Endothelial cell of umbilical vein (primary cell): ENCODE results near the gene PNPLA6.

Source experiments
- EZH2 ChIP-seq: IDR thresholded peaks from 2 replicates; pipeline ENCODE4 v1.6.1; 2012; ENCODE audit warnings: borderline replicate concordance, low read depth, mild to moderate bottlenecking, moderate library complexity, low read length, inconsistent platforms; ENCODE audit not compliant: severe bottlenecking
- JUN ChIP-seq: IDR thresholded peaks from 2 replicates; pipeline ENCODE4 v1.6.1; 2011; ENCODE audit warnings: borderline replicate concordance, low read depth; ENCODE audit not compliant: insufficient read length, insufficient read depth
- MYC ChIP-seq: IDR thresholded peaks from one replicate; pipeline ENCODE4 v1.6.1; 2011; ENCODE audit warnings: mild to moderate bottlenecking, low read depth, low read length
- POLR2A ChIP-seq: IDR thresholded peaks from 2 replicates; pipeline ENCODE4 v1.6.1; 2012; ENCODE audit warnings: low read depth, mild to moderate bottlenecking, control low read depth, low read length
- POLR2AphosphoS5 ChIP-seq: IDR thresholded peaks from 2 replicates; pipeline ENCODE4 v1.6.1; 2012; ENCODE audit warnings: low read depth, mild to moderate bottlenecking, control low read depth, low read length, moderate library complexity; ENCODE audit not compliant: insufficient read depth
- TF ChIP-seq, protein P1 (sequence below), 2 donors: IDR thresholded peaks; 1 replicate in 1 of 2; 2 replicates in 1 of 2; pipeline ENCODE4 v1.5.1; 2011; ENCODE audit warnings: low read length in 2 of 2, mild to moderate bottlenecking in 2 of 2, moderate library complexity in 2 of 2, control low read depth in 1 of 2, inconsistent platforms in 1 of 2, low read depth in 1 of 2; ENCODE audit not compliant: insufficient read depth in 1 of 2; ENCODE audit errors: extremely low read depth in 1 of 2
- TF ChIP-seq, protein P2 (sequence below): IDR thresholded peaks from 2 replicates; pipeline ENCODE4 v1.6.1; 2011; ENCODE audit not compliant: insufficient read depth, insufficient read length

GRCh38 chr19:7595466-7596133 is 60.1 kb downstream of the PNPLA6 start, which contains the start of gene CAMSAP3:
- TF ChIP-seq, protein P1, sequence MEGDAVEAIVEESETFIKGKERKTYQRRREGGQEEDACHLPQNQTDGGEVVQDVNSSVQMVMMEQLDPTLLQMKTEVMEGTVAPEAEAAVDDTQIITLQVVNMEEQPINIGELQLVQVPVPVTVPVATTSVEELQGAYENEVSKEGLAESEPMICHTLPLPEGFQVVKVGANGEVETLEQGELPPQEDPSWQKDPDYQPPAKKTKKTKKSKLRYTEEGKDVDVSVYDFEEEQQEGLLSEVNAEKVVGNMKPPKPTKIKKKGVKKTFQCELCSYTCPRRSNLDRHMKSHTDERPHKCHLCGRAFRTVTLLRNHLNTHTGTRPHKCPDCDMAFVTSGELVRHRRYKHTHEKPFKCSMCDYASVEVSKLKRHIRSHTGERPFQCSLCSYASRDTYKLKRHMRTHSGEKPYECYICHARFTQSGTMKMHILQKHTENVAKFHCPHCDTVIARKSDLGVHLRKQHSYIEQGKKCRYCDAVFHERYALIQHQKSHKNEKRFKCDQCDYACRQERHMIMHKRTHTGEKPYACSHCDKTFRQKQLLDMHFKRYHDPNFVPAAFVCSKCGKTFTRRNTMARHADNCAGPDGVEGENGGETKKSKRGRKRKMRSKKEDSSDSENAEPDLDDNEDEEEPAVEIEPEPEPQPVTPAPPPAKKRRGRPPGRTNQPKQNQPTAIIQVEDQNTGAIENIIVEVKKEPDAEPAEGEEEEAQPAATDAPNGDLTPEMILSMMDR (IDR thresholded peaks at IDR 0.05; ENCODE audit: extremely low read depth in 1 of 2, insufficient read depth in 1 of 2, low read depth in 1 of 2, low read length in 2 of 2), result no peak
- TF ChIP-seq POLR2AphosphoS5 (no peak), POLR2A (no peak), EZH2 (peak; percentile 72), JUN (no peak), MYC (no peak)
- TF ChIP-seq, protein P2, sequence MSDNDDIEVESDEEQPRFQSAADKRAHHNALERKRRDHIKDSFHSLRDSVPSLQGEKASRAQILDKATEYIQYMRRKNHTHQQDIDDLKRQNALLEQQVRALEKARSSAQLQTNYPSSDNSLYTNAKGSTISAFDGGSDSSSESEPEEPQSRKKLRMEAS, result no peak
